HG03139 (cell line): Measurements from ENCODE around the gene LPP.

Source experiments
- ATAC-seq: cut with Tn5 transposase; IDR thresholded peaks from one replicate; pipeline ENCODE4 v1.9.1; 2021; ENCODE audit not compliant: unreplicated experiment

LPP gene

GRCh38 chr3:188196232-188196990 lies 42.5 kb downstream of the LPP start:
- ATAC-seq: no peak

- no peak for ATAC-seq
These were observed 43.5 kb downstream of the LPP start for GRCh38 chr3:188197388-188197847.

GRCh38 chr3:188198001-188198400 lies 44.0 kb downstream of the LPP start:
- ATAC-seq: no peak

GRCh38 chr3:188198760-188199327 lies 44.9 kb downstream of the LPP start:
- ATAC-seq: no peak

- ATAC-seq: no peak
These were observed 45.4 kb downstream of the LPP start for GRCh38 chr3:188199386-188199785.

GRCh38 chr3:188200481-188200880 lies 46.5 kb downstream of the LPP start:
- no peak for ATAC-seq

GRCh38 chr3:188202358-188203138 lies 48.6 kb downstream of the LPP start:
- no peak for ATAC-seq

GRCh38 chr3:188204526-188204925 lies 50.6 kb downstream of the LPP start:
- no peak for ATAC-seq

GRCh38 chr3:188205992-188206416 lies 52.0 kb downstream of the LPP start:
- no peak for ATAC-seq

- no peak for ATAC-seq
These were observed 52.8 kb downstream of the LPP start for GRCh38 chr3:188206787-188207186.

GRCh38 chr3:188207941-188208515 lies 54.1 kb downstream of the LPP start:
- ATAC-seq: no peak

- ATAC-seq: no peak
These were observed 54.6 kb downstream of the LPP start for GRCh38 chr3:188208516-188208981.

- no peak for ATAC-seq
These were observed 55.1 kb downstream of the LPP start for GRCh38 chr3:188209034-188209433.

- ATAC-seq: no peak
These were observed 55.8 kb downstream of the LPP start for GRCh38 chr3:188209740-188210139.

- ATAC-seq: no peak
These were observed 57.5 kb downstream of the LPP start for GRCh38 chr3:188211476-188211875.

- no peak for ATAC-seq
These were observed 58.5 kb downstream of the LPP start for GRCh38 chr3:188212308-188212969.

GRCh38 chr3:188214442-188214841 lies 60.5 kb downstream of the LPP start:
- no peak for ATAC-seq

GRCh38 chr3:188215129-188215528 lies 61.2 kb downstream of the LPP start:
- ATAC-seq: no peak

GRCh38 chr3:188217011-188217463 lies 63.1 kb downstream of the LPP start:
- no peak for ATAC-seq

- no peak for ATAC-seq
These were observed 63.8 kb downstream of the LPP start for GRCh38 chr3:188217726-188218125.

- no peak for ATAC-seq
These were observed 64.6 kb downstream of the LPP start for GRCh38 chr3:188218603-188219002.
